Measurements from ENCODE around the gene LCE3E.

GRCh38 chr1:152519851-152520250 is 46.7 kb downstream of the LCE3E start:
- TF ChIP-seq, protein P1, sequence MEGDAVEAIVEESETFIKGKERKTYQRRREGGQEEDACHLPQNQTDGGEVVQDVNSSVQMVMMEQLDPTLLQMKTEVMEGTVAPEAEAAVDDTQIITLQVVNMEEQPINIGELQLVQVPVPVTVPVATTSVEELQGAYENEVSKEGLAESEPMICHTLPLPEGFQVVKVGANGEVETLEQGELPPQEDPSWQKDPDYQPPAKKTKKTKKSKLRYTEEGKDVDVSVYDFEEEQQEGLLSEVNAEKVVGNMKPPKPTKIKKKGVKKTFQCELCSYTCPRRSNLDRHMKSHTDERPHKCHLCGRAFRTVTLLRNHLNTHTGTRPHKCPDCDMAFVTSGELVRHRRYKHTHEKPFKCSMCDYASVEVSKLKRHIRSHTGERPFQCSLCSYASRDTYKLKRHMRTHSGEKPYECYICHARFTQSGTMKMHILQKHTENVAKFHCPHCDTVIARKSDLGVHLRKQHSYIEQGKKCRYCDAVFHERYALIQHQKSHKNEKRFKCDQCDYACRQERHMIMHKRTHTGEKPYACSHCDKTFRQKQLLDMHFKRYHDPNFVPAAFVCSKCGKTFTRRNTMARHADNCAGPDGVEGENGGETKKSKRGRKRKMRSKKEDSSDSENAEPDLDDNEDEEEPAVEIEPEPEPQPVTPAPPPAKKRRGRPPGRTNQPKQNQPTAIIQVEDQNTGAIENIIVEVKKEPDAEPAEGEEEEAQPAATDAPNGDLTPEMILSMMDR (IDR thresholded peaks at IDR 0.05; ENCODE audit: low read depth, low read length): no peak
- no peak for TF ChIP-seq POLR2A (IDR thresholded peaks at IDR 0.05; ENCODE audit: extremely low read depth, insufficient read length)
- TF ChIP-seq, protein P2, sequence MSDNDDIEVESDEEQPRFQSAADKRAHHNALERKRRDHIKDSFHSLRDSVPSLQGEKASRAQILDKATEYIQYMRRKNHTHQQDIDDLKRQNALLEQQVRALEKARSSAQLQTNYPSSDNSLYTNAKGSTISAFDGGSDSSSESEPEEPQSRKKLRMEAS (IDR thresholded peaks at IDR 0.05; ENCODE audit: low read depth, low read length): no peak

Data from NB4 (cell line).